Psoas muscle (tissue), 8 donors: ENCODE results near the gene RYR2. TPM values are rescaled to one million over a fixed set of nuclear protein-coding genes. Genes with fewer than 3 reads are reported as not detected.

Experiments
- ATAC-seq, 4 donors: fragments of 200-7000 bp; cut with Tn5 transposase; one replicate each; pipeline ENCODE4 v1.9.1; 2020; ENCODE audit warnings: moderate library complexity in 3 of 4, mild to moderate bottlenecking in 2 of 4
- DNase-seq, 2 donors: peaks; one replicate each; pipeline ENCODE4 v3.0.0-alpha.2; 2020
- H3K27ac ChIP-seq: fragments of 200-600 bp; one replicate; pipeline ENCODE4 v1.8.0; 2022
- H3K27me3 ChIP-seq, 3 donors: fragments of 200-600 bp in 1 of 3; one replicate each; pipeline versions ENCODE4 v1.6.1 to v1.8.0; 2013 to 2022; ENCODE audit warnings: low read length in 2 of 3, mild to moderate bottlenecking in 2 of 3, moderate library complexity in 1 of 3; ENCODE audit not compliant: insufficient read depth in 3 of 3
- H3K36me3 ChIP-seq, 2 donors: fragments of 200-600 bp in 1 of 2; one replicate each; pipeline versions ENCODE4 v1.6.1 to v1.8.0; 2013 to 2022; ENCODE audit warnings: low read depth in 1 of 2, mild to moderate bottlenecking in 1 of 2, moderate library complexity in 1 of 2; ENCODE audit not compliant: insufficient read depth in 1 of 2
- H3K4me1 ChIP-seq: fragments of 200-600 bp; one replicate; pipeline ENCODE4 v1.8.0; 2022
- H3K4me3 ChIP-seq: fragments of 200-600 bp; one replicate; pipeline ENCODE4 v1.8.0; 2022; ENCODE audit warnings: mild to moderate bottlenecking
- H3K9me3 ChIP-seq: fragments of 200-600 bp; one replicate; pipeline ENCODE4 v1.8.0; 2022
- WGBS, 3 donors: extraction: QIAGEN DNeasy Blood & Tissue Kit; methylation state at CpG; one replicate each; pipeline versions ENCODE4 v1.1.6 to v1.1.7; 2013; 5-methylcytosine and 5-hydroxymethylcytosine counted together
- intact Hi-C, 2 donors: fragments of 100-400 bp; cut with DNase I; formaldehyde crosslinking; loops; one replicate each; pipeline versions ENCODE4 v1.11.0 to v1.14.2; 2022
- polyA plus RNA-seq, 3 donors: library from polyadenylated mRNA; stranded (reverse); fragments of 200-250 nt; gene quantifications; one replicate each; pipeline ENCODE4 v1.2.3, GENCODE V29; 2013
- total RNA-seq, 4 donors: library from RNA; stranded (reverse); fragmentation: NEBNext Ultra II Directional in 2 of 4; extraction: Animal tissue kit (Norgen Biotek cat#: 25700) in 2 of 4; gene quantifications; one replicate each; pipeline versions ENCODE4 v1.2.1 to v1.2.4, GENCODE V29; 2021 to 2023
- TF ChIP-seq, protein P1 (sequence below): fragments of 200-600 bp; IDR thresholded peaks from one replicate; pipeline ENCODE4 v1.8.0; 2022; ENCODE audit warnings: antibody characterized with exemption
- donor health status: healthy with polysubstance abuse.
- donor health status: DM: no; HTN: no; CAD: no; lungs with moderate emphysema.
- donor health status: Bipolar disorder and iron deficiency.
- donor health status: healthy.
- donor health status: DM: yes; HTN: yes; CAD: no.
- donor health status: DM: no; HTN: no; CAD: no.
- donor health status: DM: no; HTN: no; CAD: no.
- donor health status: DM: yes; HTN: yes; CAD: no.

RYR2 gene
- total and polyA plus RNA-seq, 7 donors, result 0.06 to 0.48 (median 0.25) TPM

DNA sequence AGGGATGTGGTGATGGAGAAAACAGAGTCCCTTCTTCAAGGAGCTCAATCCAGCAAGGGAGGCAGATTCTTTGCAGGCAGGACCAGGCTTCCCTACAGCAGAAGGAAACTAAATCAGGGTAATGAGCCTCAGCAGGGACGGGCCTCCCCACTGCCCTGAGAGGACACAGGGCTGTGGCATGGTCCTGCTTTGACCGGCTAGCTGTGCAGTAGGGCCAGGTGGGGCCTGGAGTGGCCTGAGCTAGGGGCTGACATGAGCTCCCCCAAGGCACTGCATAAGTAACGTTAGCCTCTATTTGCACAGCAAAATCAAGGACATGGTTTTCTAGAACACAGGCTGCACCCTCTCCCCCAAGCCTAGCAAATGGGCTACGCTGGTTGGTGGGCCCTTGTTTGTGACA lies 162.9 kb downstream of the RYR2 start:
- Histone ChIP-seq H3K4me3 (no peak overlapping the region), H3K27me3 (no peaks in the 10 kb centered on the region), H3K4me1 (no peaks in the 10 kb centered on the region), H3K27ac (no peak overlapping the region), H3K9me3 (no peaks in the 10 kb centered on the region), H3K36me3 (no peaks in the 10 kb centered on the region)
- ATAC-seq, result no peak
- WGBS, 3 donors, result 64 to 82% (median 75%) methylated on average over 4 of the region's 4 CpGs
- DNase-seq, result no peak
- TF ChIP-seq, protein P1, sequence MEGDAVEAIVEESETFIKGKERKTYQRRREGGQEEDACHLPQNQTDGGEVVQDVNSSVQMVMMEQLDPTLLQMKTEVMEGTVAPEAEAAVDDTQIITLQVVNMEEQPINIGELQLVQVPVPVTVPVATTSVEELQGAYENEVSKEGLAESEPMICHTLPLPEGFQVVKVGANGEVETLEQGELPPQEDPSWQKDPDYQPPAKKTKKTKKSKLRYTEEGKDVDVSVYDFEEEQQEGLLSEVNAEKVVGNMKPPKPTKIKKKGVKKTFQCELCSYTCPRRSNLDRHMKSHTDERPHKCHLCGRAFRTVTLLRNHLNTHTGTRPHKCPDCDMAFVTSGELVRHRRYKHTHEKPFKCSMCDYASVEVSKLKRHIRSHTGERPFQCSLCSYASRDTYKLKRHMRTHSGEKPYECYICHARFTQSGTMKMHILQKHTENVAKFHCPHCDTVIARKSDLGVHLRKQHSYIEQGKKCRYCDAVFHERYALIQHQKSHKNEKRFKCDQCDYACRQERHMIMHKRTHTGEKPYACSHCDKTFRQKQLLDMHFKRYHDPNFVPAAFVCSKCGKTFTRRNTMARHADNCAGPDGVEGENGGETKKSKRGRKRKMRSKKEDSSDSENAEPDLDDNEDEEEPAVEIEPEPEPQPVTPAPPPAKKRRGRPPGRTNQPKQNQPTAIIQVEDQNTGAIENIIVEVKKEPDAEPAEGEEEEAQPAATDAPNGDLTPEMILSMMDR, result no peak
- intact Hi-C loops, result no loop called here

DNA sequence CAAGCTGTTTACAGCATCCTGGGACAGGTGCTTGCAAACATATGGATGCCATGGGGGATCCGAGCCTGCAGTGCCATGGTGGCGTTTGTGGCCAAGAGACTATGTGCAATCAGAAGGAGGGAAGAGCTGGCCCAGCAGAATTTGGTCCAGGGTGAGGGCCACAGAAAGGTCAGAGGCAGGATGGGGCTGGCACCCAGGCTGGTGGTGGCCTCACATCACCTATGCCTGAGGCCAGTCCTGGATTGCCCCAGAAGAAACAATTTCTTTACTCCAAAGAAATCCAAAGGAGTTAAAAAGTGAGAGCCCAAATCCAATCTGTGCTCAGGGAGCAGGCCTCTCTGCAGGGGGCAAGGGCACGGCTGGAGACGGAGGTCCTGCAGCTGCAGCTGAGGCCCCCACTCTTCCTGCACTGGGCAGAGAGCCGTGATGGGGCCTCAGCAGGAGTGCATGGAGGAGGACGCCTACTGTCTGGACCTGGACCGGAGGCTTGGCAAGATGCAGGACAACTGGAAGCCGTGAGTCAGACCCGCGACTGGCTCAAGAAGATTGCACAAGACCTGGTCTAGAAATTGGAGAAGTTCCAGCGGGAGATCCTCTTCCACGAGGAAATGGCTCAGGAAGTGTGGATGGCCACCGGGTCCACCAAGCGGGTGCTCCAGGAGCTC lies 163.5 kb downstream of the RYR2 start:
- ATAC-seq (peak; percentile 40 to 66 (median 47)), DNase-seq (peak; percentile 44 to 78)
- TF ChIP-seq, protein P1, result no peak
- H3K27me3 ChIP-seq, result no peaks in the 10 kb centered on the region
- H3K9me3 ChIP-seq, result no peaks in the 10 kb centered on the region
- no peaks in the 10 kb centered on the region for H3K36me3 ChIP-seq
- H3K27ac ChIP-seq, result no peak overlapping the region
- intact Hi-C loops, result no loop called here
- 28 to 46% (median 29%) methylated on average over 14 of the region's 14 CpGs for WGBS, 3 donors
- no peak overlapping the region for H3K4me3 ChIP-seq
- H3K4me1 ChIP-seq, result no peaks in the 10 kb centered on the region

DNA sequence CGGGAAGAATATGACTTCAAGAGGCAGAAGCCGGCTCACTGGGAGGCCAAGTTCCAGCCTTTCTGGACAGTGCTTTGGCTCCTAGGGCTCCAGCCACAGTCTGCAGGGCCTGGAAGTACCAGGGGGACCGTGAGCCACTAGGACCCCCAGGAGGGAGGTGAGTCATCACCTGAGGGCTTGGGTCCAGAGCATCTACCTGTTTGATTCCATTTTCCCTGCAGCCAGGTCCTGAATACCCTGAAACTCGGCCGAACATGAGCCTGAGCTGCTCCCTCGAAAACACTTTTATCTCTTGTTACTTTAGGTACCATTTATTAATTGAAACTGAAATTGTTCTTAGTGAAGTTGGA lies 164.1 kb downstream of the RYR2 start:
- DNase-seq (no peak), ATAC-seq (no peak)
- Histone ChIP-seq H3K9me3 (no peaks in the 10 kb centered on the region), H3K27me3 (no peaks in the 10 kb centered on the region), H3K27ac (no peak overlapping the region), H3K4me1 (no peaks in the 10 kb centered on the region), H3K4me3 (no peak overlapping the region), H3K36me3 (no peaks in the 10 kb centered on the region)
- TF ChIP-seq, protein P1, result no peak
- 60 to 76% (median 63%) methylated on average over 6 of the region's 6 CpGs for WGBS, 3 donors
- intact Hi-C loops, result no loop called here

DNA sequence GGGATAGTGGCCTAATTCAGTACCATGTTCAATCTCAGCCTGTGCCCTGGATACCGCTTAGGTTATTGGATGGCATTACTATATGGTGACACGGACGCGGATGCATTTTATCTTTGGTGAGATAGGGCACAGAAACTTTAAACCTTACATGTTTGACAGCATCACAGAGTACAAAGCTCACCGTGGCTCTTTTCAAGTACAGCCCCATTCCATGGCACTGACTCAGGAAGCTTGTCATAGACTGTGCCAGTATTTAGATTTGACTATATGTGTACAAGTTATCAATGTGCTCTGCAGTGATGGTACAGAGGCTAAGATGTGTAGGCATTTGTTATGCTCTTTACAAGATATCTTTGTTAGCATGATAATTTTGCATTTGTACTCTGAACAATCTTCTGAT lies 169.0 kb downstream of the RYR2 start:
- Histone ChIP-seq H3K27ac (no peak overlapping the region), H3K9me3 (no peaks in the 10 kb centered on the region), H3K36me3 (no peaks in the 10 kb centered on the region), H3K4me1 (no peaks in the 10 kb centered on the region), H3K4me3 (no peak overlapping the region), H3K27me3 (no peaks in the 10 kb centered on the region)
- WGBS, 3 donors, result 78 to 88% (median 87%) methylated on average over 5 of the region's 5 CpGs
- no peak for ATAC-seq
- no peak for DNase-seq
- intact Hi-C loops, result no loop called here
- TF ChIP-seq, protein P1, result no peak

DNA sequence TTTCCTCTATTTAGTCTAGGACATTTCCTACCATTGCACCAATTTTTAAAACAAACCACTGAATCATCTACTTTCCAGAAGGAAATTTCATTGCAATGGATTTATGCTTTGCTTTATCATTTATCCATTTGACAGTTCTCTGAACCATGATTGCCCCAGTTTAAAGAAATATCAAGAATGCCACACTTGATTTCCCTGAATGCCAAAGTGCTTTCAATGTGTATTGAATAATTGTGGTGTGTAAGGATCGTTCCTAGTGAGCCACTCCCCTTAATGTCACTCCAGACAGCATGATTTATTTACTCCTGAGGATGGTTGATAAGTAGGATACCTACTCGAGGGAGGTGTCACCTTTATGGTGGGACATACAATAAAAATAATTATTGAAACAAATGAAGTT lies 169.6 kb downstream of the RYR2 start:
- intact Hi-C loops, result no loop called here
- Histone ChIP-seq H3K4me1 (no peaks in the 10 kb centered on the region), H3K9me3 (no peaks in the 10 kb centered on the region), H3K27ac (no peak overlapping the region), H3K4me3 (no peak overlapping the region), H3K36me3 (no peaks in the 10 kb centered on the region), H3K27me3 (no peaks in the 10 kb centered on the region)
- WGBS, 3 donors, result 12 to 19% (median 19%) methylated on average over 2 of the region's 2 CpGs
- DNase-seq (no peak), ATAC-seq (no peak)
- TF ChIP-seq, protein P1, result no peak
